Body of pancreas (tissue), 4 donors: Measurements from ENCODE around the gene PDZD2.

Experiments used
- POLR2A ChIP-seq, 3 donors: fragments of 450-650 bp; IDR thresholded peaks; one replicate each; pipeline ENCODE4 v1.6.1; 2016; ENCODE audit warnings: antibody characterized with exemption in 3 of 3, mild to moderate bottlenecking in 2 of 3
- TF ChIP-seq, protein P1 (sequence below), 7 experiments: fragments of 450-650 bp in 4 of 7; fragments of 200-600 bp in 3 of 7; sonication (generic) in 3 of 7; IDR thresholded peaks; one replicate each; pipeline ENCODE4 v1.5.1; 2016 to 2019; ENCODE audit warnings: antibody characterized with exemption in 7 of 7

DNA sequence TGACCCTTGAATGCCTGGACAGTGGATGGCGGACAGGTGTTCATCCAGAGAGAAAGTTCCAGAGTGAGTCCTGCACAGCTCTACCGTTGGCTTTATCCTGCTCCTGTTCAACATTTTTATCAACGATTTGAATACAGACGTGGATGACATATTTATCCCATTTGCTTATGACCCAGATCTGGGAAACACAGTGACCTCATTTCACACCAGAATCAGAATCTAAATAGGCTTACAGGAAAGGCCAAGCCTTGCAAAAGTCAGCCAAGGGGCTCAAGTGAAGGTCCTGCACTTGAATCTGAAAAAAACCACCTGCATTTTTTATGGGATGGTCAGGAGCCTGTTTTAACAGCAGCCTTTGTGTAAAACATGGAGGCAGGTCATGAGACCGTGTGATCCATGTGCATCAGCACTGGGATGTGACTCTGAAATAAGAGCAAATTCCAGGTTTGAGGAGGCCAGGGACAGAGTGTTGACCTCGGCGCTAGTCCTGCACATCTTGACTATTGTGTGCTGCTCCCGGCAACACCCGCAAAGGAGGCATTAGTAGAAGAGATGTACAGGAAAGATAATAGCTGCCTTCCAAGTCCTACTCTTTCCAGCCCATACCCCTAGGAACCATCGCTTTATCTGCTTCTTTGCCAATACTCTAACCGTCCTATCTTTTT is 18.5 kb downstream of the PDZD2 start:
- TF ChIP-seq, protein P1, sequence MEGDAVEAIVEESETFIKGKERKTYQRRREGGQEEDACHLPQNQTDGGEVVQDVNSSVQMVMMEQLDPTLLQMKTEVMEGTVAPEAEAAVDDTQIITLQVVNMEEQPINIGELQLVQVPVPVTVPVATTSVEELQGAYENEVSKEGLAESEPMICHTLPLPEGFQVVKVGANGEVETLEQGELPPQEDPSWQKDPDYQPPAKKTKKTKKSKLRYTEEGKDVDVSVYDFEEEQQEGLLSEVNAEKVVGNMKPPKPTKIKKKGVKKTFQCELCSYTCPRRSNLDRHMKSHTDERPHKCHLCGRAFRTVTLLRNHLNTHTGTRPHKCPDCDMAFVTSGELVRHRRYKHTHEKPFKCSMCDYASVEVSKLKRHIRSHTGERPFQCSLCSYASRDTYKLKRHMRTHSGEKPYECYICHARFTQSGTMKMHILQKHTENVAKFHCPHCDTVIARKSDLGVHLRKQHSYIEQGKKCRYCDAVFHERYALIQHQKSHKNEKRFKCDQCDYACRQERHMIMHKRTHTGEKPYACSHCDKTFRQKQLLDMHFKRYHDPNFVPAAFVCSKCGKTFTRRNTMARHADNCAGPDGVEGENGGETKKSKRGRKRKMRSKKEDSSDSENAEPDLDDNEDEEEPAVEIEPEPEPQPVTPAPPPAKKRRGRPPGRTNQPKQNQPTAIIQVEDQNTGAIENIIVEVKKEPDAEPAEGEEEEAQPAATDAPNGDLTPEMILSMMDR (IDR thresholded peaks at IDR 0.05), result no peak
- TF ChIP-seq POLR2A (IDR thresholded peaks at IDR 0.05), result no peak
